ENCODE measurements around the gene CDH4.

Gene CDH4

DNA sequence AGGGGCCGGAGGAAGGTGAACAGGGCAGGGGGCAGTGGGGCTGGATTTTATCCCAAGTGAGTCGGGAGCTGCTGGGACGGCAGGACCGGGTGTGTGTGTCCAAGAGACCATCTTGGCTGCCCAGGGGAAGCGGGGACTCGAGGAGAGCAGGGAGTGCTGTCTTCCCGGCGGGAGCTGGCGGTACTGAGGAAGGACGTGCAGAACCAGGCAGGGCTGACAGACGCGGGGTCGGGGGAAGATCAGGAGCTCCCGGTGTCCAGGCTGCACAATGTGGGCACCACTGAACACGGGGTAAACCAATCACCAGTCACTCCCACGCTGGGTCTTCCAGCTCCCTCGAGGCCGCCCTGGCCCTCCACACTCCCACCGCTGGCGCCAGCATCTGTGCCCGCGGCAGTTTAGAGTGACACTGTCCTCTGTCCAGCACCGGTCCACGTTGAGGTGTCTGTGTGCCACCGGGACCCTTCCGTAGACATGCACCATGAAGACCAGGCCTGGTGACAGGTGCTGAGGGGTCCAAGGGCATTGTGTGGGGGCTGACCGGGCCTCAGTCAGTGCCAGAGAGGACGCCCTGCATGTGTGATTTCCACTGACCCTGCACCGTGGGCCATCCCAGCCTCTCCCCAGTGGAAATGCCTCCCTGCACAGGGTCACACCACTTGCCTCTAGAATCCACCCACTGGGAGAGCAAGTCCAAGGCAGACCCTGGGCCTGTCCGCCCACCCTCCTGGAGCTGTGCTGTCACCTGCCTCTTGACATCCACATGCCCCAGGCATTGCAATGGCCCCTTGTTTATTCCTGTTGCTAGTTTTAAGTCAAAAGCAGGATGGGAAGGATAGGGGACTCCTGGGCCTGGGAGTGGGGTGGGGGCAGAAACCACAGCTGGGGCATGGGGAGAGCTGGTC, 411.7 kb downstream of the CDH4 start:
- no peaks in the 10 kb centered on the region for H3K36me3 ChIP-seq (ENCODE audit: low read length)
- no peaks in the 10 kb centered on the region for H3K9me3 ChIP-seq (ENCODE audit: insufficient read depth, low read length)
- no peak overlapping the region for H3K4me2 ChIP-seq (ENCODE audit: low read depth, low read length, poor library complexity, severe bottlenecking)
- H3K79me2 ChIP-seq (ENCODE audit: insufficient read depth, low read length) = no peaks in the 10 kb centered on the region
- no peaks in the 10 kb centered on the region for H3K9me2 ChIP-seq (replicated peaks; ENCODE audit: insufficient read depth, low read length)
- no peaks in the 10 kb centered on the region for H4K20me1 ChIP-seq (ENCODE audit: low read depth, low read length)
- no peak overlapping the region for H3K4me3 ChIP-seq (ENCODE audit: insufficient read depth, low read length, poor library complexity, severe bottlenecking)
- no peaks in the 10 kb centered on the region for H3K27me3 ChIP-seq (ENCODE audit: low read length)
- no peak for TF ChIP-seq EZH2phosphoT487 (conservative IDR thresholded peaks at IDR 0.05; ENCODE audit: low read length)
- TF ChIP-seq, protein P1, sequence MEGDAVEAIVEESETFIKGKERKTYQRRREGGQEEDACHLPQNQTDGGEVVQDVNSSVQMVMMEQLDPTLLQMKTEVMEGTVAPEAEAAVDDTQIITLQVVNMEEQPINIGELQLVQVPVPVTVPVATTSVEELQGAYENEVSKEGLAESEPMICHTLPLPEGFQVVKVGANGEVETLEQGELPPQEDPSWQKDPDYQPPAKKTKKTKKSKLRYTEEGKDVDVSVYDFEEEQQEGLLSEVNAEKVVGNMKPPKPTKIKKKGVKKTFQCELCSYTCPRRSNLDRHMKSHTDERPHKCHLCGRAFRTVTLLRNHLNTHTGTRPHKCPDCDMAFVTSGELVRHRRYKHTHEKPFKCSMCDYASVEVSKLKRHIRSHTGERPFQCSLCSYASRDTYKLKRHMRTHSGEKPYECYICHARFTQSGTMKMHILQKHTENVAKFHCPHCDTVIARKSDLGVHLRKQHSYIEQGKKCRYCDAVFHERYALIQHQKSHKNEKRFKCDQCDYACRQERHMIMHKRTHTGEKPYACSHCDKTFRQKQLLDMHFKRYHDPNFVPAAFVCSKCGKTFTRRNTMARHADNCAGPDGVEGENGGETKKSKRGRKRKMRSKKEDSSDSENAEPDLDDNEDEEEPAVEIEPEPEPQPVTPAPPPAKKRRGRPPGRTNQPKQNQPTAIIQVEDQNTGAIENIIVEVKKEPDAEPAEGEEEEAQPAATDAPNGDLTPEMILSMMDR (IDR thresholded peaks at IDR 0.05; ENCODE audit: insufficient read depth, low read length, poor library complexity, severe bottlenecking) = no peak
- H3K27ac ChIP-seq (ENCODE audit: low read depth, low read length) = no peak overlapping the region
- no peaks in the 10 kb centered on the region for H3F3A ChIP-seq (ENCODE audit: insufficient read depth)
- H3K9ac ChIP-seq (ENCODE audit: low read length) = no peak overlapping the region
- no peak overlapping the region for H2AFZ ChIP-seq (ENCODE audit: low read depth, low read length, severe bottlenecking)

DNA sequence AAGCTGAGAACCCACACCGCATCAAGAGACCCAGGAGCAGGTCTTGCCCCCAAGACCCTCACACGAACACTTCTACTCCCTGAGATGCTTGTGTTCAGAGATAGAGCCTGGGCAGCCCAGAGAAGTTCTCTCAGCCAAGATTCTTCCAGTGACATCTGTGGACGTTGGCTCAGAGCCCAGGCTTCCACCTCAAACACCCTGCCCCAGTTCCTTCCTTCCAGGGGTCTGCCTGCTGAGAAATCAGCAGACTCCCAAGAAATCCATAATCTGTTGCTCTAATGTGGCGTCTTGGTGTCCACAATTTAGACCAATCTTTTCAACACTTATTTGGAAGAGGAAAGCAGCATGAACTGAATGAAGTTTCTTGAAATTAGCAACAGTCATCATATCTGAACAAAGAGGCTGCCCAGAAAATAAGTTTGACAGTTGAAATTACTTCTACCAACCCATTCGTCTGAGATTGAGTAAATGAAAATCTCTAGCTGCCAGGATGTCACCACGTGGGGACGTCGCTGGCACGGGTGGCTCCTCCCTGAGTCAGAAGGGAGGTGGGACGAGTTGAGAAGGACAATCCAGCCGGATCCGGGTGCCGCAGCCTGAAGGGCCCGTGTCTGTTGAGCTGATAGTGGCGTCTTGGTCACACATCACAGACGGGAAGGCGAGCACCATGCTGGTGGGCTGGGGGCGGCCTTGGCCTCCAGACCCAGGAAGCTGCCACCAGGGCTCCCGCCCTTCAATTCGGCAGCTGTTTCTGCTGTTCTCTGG, 412.7 kb downstream of the CDH4 start:
- no peaks in the 10 kb centered on the region for H3F3A ChIP-seq (ENCODE audit: insufficient read depth)
- no peak overlapping the region for H3K4me2 ChIP-seq (ENCODE audit: low read depth, low read length, poor library complexity, severe bottlenecking)
- no peak overlapping the region for H3K4me3 ChIP-seq (ENCODE audit: insufficient read depth, low read length, poor library complexity, severe bottlenecking)
- H3K27ac ChIP-seq (ENCODE audit: low read depth, low read length) = no peak overlapping the region
- no peaks in the 10 kb centered on the region for H3K36me3 ChIP-seq (ENCODE audit: low read length)
- no peaks in the 10 kb centered on the region for H3K79me2 ChIP-seq (ENCODE audit: insufficient read depth, low read length)
- H3K9me3 ChIP-seq (ENCODE audit: insufficient read depth, low read length) = no peaks in the 10 kb centered on the region
- H4K20me1 ChIP-seq (ENCODE audit: low read depth, low read length) = no peaks in the 10 kb centered on the region
- TF ChIP-seq, protein P1 (IDR thresholded peaks at IDR 0.05; ENCODE audit: insufficient read depth, low read length, poor library complexity, severe bottlenecking) = no peak
- TF ChIP-seq EZH2phosphoT487 (conservative IDR thresholded peaks at IDR 0.05; ENCODE audit: low read length) = no peak
- H2AFZ ChIP-seq (ENCODE audit: low read depth, low read length, severe bottlenecking) = no peak overlapping the region
- H3K9ac ChIP-seq (ENCODE audit: low read length) = no peak overlapping the region
- no peaks in the 10 kb centered on the region for H3K27me3 ChIP-seq (ENCODE audit: low read length)
- no peaks in the 10 kb centered on the region for H3K9me2 ChIP-seq (replicated peaks; ENCODE audit: insufficient read depth, low read length)

DNA sequence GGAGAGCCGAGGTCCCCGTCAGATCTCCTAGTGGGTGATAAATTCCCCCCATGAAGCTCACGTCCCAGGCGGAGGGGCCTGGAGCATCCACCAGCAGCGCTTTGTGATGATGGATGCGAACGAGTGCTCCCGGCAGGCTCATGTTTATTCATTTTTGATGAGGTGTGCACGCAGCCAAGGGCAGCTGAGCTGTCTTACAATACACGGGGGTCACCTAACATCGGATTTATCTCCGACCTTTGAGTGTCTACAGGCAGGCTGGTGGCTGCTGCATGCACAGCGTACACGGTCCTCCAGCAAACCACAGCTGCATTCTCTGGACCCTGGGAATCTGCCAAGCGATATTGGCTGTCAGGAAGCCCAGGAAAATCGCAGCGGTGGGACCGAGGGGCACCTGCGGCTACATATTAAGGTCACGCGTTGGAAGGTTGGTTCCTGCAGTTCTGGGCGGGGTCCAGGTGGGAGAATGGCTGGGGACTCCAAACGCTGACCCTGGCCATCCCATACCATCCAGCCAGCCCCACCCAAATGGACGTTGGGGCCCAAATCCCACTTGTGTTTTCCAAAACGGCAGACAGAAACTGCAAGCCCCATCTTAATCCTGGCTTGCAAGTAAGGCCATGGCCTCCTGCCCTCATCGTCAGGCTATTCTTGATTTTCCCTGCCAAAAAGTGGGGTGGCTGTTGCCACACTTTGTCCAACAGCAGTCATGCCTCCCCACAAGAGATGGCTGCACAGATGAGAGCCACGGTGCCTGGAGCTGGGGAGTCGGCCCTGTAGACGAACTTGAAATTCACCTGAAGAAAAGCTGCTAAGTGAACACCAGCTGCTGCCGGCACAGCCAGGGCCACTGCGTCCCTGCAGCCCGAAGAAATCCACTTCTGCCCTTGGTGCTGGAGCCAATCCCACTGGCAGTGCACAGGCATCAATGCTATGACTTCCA, 413.7 kb downstream of the CDH4 start:
- H3K79me2 ChIP-seq (ENCODE audit: insufficient read depth, low read length) = no peaks in the 10 kb centered on the region
- H3F3A ChIP-seq (ENCODE audit: insufficient read depth) = no peaks in the 10 kb centered on the region
- H3K4me2 ChIP-seq (ENCODE audit: low read depth, low read length, poor library complexity, severe bottlenecking) = no peak overlapping the region
- no peak overlapping the region for H3K4me3 ChIP-seq (ENCODE audit: insufficient read depth, low read length, poor library complexity, severe bottlenecking)
- no peaks in the 10 kb centered on the region for H3K27me3 ChIP-seq (ENCODE audit: low read length)
- no peaks in the 10 kb centered on the region for H3K36me3 ChIP-seq (ENCODE audit: low read length)
- TF ChIP-seq, protein P1 (IDR thresholded peaks at IDR 0.05; ENCODE audit: insufficient read depth, low read length, poor library complexity, severe bottlenecking) = no peak
- no peak for TF ChIP-seq EZH2phosphoT487 (conservative IDR thresholded peaks at IDR 0.05; ENCODE audit: low read length)
- H3K9me3 ChIP-seq (ENCODE audit: insufficient read depth, low read length) = no peaks in the 10 kb centered on the region
- H3K9me2 ChIP-seq (replicated peaks; ENCODE audit: insufficient read depth, low read length) = no peaks in the 10 kb centered on the region
- no peaks in the 10 kb centered on the region for H4K20me1 ChIP-seq (ENCODE audit: low read depth, low read length)
- no peak overlapping the region for H2AFZ ChIP-seq (ENCODE audit: low read depth, low read length, severe bottlenecking)
- H3K27ac ChIP-seq (ENCODE audit: low read depth, low read length) = no peak overlapping the region
- H3K9ac ChIP-seq (ENCODE audit: low read length) = no peak overlapping the region
